WTC11 (cell line): ENCODE measurements around the gene CUL1. TPM values are rescaled to one million over a fixed set of nuclear protein-coding genes. Genes with fewer than 3 reads are reported as not detected.

Source experiments
- ATAC-seq: fragments of 200-7000 bp; cut with Tn5 transposase; 2 replicates; pipeline ENCODE4 v1.10.0; 2021; ENCODE audit warnings: mild to moderate bottlenecking, moderate library complexity
- CTCF ChIA-PET: fragments of 300-600 bp; sonication (Branson Sonifier 250); formaldehyde crosslinking; loops from one replicate; lab custom pipeline; 2021; ENCODE audit warnings: antibody characterized with exemption; lab: Charles Lee
- POLR2A ChIA-PET: fragments of 350-600 bp; sonication (Branson Sonifier 250); formaldehyde crosslinking; loops from one replicate; lab custom pipeline; 2021; ENCODE audit warnings: antibody characterized with exemption; lab: Charles Lee
- DNase-seq: peaks from one replicate; pipeline ENCODE4 v3.0.0; 2021; ENCODE audit warnings: low spot score
- H3K27ac Mint-ChIP-seq: 2 replicates; pipeline ENCODE4 v1.8.0; 2021; ENCODE audit warnings: mixed read lengths
- H3K27me3 Mint-ChIP-seq: 2 replicates; pipeline ENCODE4 v1.8.0; 2021; ENCODE audit warnings: low read depth, mild to moderate bottlenecking, moderate library complexity, mixed read lengths
- H3K36me3 Mint-ChIP-seq: 2 replicates; pipeline ENCODE4 v1.8.0; 2021; ENCODE audit warnings: mixed read lengths
- H3K4me1 Mint-ChIP-seq: 2 replicates; pipeline ENCODE4 v1.8.0; 2022; ENCODE audit warnings: mixed read lengths
- H3K4me3 Mint-ChIP-seq: 2 replicates; pipeline ENCODE4 v1.8.0; 2021; ENCODE audit warnings: mild to moderate bottlenecking, moderate library complexity, mixed read lengths
- H3K9me3 Mint-ChIP-seq: 2 replicates; pipeline ENCODE4 v1.8.0; 2021; ENCODE audit warnings: mixed read lengths
- ATF3 ChIP-seq: sonication (generic); formaldehyde crosslinking; conservative IDR thresholded peaks from 2 replicates; pipeline ENCODE4 v1.8.1; 2022; ENCODE audit warnings: mild to moderate bottlenecking, missing genetic modification reagents
- CREM ChIP-seq: sonication (generic); formaldehyde crosslinking; IDR thresholded peaks from 2 replicates; pipeline ENCODE4 v1.8.1; 2022; ENCODE audit warnings: mild to moderate bottlenecking, missing genetic modification reagents, moderate library complexity
- ETV6 ChIP-seq: sonication (generic); formaldehyde crosslinking; IDR thresholded peaks from 2 replicates; pipeline ENCODE4 v1.8.1; 2022; ENCODE audit warnings: mild to moderate bottlenecking, missing genetic modification reagents
- FOXJ3 ChIP-seq: sonication (generic); formaldehyde crosslinking; IDR thresholded peaks from 2 replicates; pipeline ENCODE4 v1.9.0; 2021; ENCODE audit warnings: missing genetic modification reagents, mild to moderate bottlenecking, borderline replicate concordance
- FOXP1 ChIP-seq: sonication (generic); formaldehyde crosslinking; IDR thresholded peaks from 2 replicates; pipeline ENCODE4 v1.8.0; 2022; ENCODE audit warnings: missing genetic modification reagents, mild to moderate bottlenecking, moderate library complexity, borderline replicate concordance
- GABPB1 ChIP-seq: sonication (generic); formaldehyde crosslinking; IDR thresholded peaks from 2 replicates; pipeline ENCODE4 v1.8.1; 2023; ENCODE audit warnings: mild to moderate bottlenecking, missing genetic modification reagents
- GRHL2 ChIP-seq: fragments of 250-450 bp; sonication (Bioruptor Pico); IDR thresholded peaks from 2 replicates; pipeline ENCODE4 v1.8.0; 2022; ENCODE audit warnings: mild to moderate bottlenecking, moderate library complexity; ENCODE audit not compliant: insufficient replicate concordance, severe bottlenecking
- GTF2I ChIP-seq: fragments of 250-450 bp; sonication (Bioruptor Pico); conservative IDR thresholded peaks from 2 replicates; pipeline ENCODE4 v1.4.0; 2021; ENCODE audit warnings: mild to moderate bottlenecking
- IRF2 ChIP-seq: sonication (generic); formaldehyde crosslinking; IDR thresholded peaks from 2 replicates; pipeline ENCODE4 v1.8.0; 2022; ENCODE audit warnings: low read depth, missing genetic modification reagents, borderline replicate concordance
- JAZF1 ChIP-seq: fragments of 250-450 bp; sonication (Bioruptor Pico); IDR thresholded peaks from 2 replicates; pipeline ENCODE4 v1.9.0; 2021; ENCODE audit warnings: moderate library complexity, mild to moderate bottlenecking, inconsistent platforms
- JUN ChIP-seq: sonication (generic); formaldehyde crosslinking; IDR thresholded peaks from 2 replicates; pipeline ENCODE4 v1.8.0; 2023; ENCODE audit warnings: mild to moderate bottlenecking, missing genetic modification reagents
- NFYB ChIP-seq: sonication (generic); formaldehyde crosslinking; conservative IDR thresholded peaks from 2 replicates; pipeline ENCODE4 v1.8.0; 2022; ENCODE audit warnings: low read depth, missing genetic modification reagents
- SOX15 ChIP-seq: fragments of 250-450 bp; sonication (Bioruptor Pico); IDR thresholded peaks from 2 replicates; pipeline ENCODE4 v1.9.0; 2021; ENCODE audit warnings: mild to moderate bottlenecking
- SP1 ChIP-seq: sonication (generic); formaldehyde crosslinking; conservative IDR thresholded peaks from 2 replicates; pipeline ENCODE4 v1.8.1; 2022; ENCODE audit warnings: missing genetic modification reagents
- ZBTB43 ChIP-seq: sonication (generic); formaldehyde crosslinking; IDR thresholded peaks from 2 replicates; pipeline ENCODE4 v1.8.1; 2023; ENCODE audit warnings: mild to moderate bottlenecking, missing genetic modification reagents
- ZNF423 ChIP-seq: fragments of 250-450 bp; sonication (Bioruptor Pico); IDR thresholded peaks from 2 replicates; pipeline ENCODE4 v2.1.2; 2022; ENCODE audit warnings: mild to moderate bottlenecking, moderate library complexity
- total RNA-seq: library from RNA; stranded (reverse); gene quantifications from 3 replicates; pipeline ENCODE4 v1.2.3, GENCODE V29; 2021
- TF ChIP-seq, protein P1 (sequence below): fragments of 250-450 bp; sonication (Bioruptor Pico); IDR thresholded peaks from 2 replicates; pipeline ENCODE4 v1.9.0; 2021; ENCODE audit warnings: mild to moderate bottlenecking
- TF ChIP-seq, protein P2 (sequence below): sonication (generic); formaldehyde crosslinking; IDR thresholded peaks from 2 replicates; pipeline ENCODE4 v1.8.1; 2023; ENCODE audit warnings: mild to moderate bottlenecking, missing genetic modification reagents, moderate library complexity
- TF ChIP-seq, protein P3 (sequence below): sonication (generic); formaldehyde crosslinking; IDR thresholded peaks from 2 replicates; pipeline ENCODE4 v1.8.0; 2022; ENCODE audit warnings: missing genetic modification reagents
- TF ChIP-seq, protein P4 (sequence below): sonication (generic); formaldehyde crosslinking; IDR thresholded peaks from 2 replicates; pipeline ENCODE4 v1.8.0; 2022; ENCODE audit warnings: mild to moderate bottlenecking, missing genetic modification reagents

The CUL1 gene
- total RNA-seq, 1 experiment from 2014 or later = 50.5 TPM

- H3K36me3 Mint-ChIP-seq = peaks cover 42% of the 10 kb centered on the region
- DNase-seq (no peak), ATAC-seq (no peak)
- ChIA-PET CTCF (interaction anchor here (1.4 kb wide), 1 partner anchor 160 kb away, joined by 4 read pairs; no protein-coding TSS in a partner anchor), POLR2A (no interaction called here)
- peaks cover 11% of the 10 kb centered on the region for H3K9me3 Mint-ChIP-seq
- no peaks in the 10 kb centered on the region for H3K27me3 Mint-ChIP-seq
- peak overlapping the region; percentile 21; the same call in 1 of the 2 replicates for H3K27ac Mint-ChIP-seq
- TF ChIP-seq ZNF423 (CRISPR knock-in tag) (no peak), JUN (CRISPR knock-in tag) (no peak), GRHL2 (no peak), GTF2I (CRISPR knock-in tag) (no peak), NFYB (no peak), FOXP1 (no peak)
- TF ChIP-seq, protein P1, sequence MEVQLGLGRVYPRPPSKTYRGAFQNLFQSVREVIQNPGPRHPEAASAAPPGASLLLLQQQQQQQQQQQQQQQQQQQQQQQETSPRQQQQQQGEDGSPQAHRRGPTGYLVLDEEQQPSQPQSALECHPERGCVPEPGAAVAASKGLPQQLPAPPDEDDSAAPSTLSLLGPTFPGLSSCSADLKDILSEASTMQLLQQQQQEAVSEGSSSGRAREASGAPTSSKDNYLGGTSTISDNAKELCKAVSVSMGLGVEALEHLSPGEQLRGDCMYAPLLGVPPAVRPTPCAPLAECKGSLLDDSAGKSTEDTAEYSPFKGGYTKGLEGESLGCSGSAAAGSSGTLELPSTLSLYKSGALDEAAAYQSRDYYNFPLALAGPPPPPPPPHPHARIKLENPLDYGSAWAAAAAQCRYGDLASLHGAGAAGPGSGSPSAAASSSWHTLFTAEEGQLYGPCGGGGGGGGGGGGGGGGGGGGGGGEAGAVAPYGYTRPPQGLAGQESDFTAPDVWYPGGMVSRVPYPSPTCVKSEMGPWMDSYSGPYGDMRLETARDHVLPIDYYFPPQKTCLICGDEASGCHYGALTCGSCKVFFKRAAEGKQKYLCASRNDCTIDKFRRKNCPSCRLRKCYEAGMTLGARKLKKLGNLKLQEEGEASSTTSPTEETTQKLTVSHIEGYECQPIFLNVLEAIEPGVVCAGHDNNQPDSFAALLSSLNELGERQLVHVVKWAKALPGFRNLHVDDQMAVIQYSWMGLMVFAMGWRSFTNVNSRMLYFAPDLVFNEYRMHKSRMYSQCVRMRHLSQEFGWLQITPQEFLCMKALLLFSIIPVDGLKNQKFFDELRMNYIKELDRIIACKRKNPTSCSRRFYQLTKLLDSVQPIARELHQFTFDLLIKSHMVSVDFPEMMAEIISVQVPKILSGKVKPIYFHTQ (CRISPR knock-in tag) = no peak
- TF ChIP-seq, protein P2, sequence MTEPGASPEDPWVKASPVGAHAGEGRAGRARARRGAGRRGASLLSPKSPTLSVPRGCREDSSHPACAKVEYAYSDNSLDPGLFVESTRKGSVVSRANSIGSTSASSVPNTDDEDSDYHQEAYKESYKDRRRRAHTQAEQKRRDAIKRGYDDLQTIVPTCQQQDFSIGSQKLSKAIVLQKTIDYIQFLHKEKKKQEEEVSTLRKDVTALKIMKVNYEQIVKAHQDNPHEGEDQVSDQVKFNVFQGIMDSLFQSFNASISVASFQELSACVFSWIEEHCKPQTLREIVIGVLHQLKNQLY (CRISPR knock-in tag) = no peak
- TF ChIP-seq, protein P3, sequence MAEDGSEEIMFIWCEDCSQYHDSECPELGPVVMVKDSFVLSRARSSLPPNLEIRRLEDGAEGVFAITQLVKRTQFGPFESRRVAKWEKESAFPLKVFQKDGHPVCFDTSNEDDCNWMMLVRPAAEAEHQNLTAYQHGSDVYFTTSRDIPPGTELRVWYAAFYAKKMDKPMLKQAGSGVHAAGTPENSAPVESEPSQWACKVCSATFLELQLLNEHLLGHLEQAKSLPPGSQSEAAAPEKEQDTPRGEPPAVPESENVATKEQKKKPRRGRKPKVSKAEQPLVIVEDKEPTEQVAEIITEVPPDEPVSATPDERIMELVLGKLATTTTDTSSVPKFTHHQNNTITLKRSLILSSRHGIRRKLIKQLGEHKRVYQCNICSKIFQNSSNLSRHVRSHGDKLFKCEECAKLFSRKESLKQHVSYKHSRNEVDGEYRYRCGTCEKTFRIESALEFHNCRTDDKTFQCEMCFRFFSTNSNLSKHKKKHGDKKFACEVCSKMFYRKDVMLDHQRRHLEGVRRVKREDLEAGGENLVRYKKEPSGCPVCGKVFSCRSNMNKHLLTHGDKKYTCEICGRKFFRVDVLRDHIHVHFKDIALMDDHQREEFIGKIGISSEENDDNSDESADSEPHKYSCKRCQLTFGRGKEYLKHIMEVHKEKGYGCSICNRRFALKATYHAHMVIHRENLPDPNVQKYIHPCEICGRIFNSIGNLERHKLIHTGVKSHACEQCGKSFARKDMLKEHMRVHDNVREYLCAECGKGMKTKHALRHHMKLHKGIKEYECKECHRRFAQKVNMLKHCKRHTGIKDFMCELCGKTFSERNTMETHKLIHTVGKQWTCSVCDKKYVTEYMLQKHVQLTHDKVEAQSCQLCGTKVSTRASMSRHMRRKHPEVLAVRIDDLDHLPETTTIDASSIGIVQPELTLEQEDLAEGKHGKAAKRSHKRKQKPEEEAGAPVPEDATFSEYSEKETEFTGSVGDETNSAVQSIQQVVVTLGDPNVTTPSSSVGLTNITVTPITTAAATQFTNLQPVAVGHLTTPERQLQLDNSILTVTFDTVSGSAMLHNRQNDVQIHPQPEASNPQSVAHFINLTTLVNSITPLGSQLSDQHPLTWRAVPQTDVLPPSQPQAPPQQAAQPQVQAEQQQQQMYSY (CRISPR knock-in tag) = no peak
- TF ChIP-seq, protein P4, sequence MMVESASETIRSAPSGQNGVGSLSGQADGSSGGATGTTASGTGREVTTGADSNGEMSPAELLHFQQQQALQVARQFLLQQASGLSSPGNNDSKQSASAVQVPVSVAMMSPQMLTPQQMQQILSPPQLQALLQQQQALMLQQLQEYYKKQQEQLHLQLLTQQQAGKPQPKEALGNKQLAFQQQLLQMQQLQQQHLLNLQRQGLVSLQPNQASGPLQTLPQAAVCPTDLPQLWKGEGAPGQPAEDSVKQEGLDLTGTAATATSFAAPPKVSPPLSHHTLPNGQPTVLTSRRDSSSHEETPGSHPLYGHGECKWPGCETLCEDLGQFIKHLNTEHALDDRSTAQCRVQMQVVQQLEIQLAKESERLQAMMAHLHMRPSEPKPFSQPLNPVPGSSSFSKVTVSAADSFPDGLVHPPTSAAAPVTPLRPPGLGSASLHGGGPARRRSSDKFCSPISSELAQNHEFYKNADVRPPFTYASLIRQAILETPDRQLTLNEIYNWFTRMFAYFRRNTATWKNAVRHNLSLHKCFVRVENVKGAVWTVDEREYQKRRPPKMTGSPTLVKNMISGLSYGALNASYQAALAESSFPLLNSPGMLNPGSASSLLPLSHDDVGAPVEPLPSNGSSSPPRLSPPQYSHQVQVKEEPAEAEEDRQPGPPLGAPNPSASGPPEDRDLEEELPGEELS = no peak
- peaks cover 33% of the 10 kb centered on the region for H3K4me1 Mint-ChIP-seq
- H3K4me3 Mint-ChIP-seq = no peak overlapping the region
Observed at GRCh38 chr7:148803094-148803493, 104.4 kb downstream of the CUL1 start.

GRCh38 chr7:148804343-148805235, 105.9 kb downstream of the CUL1 start:
- Mint-ChIP-seq H3K4me3 (no peak overlapping the region), H3K36me3 (peaks cover 40% of the 10 kb centered on the region), H3K27me3 (no peaks in the 10 kb centered on the region), H3K9me3 (no peaks in the 10 kb centered on the region), H3K27ac (peak overlapping the region; percentile 83), H3K4me1 (peaks cover 26% of the 10 kb centered on the region)
- no peak for ATAC-seq
- ChIA-PET POLR2A (no interaction called here), CTCF (interaction anchor here (1.4 to 1.5 kb wide), 2 partner anchors 52 to 158 kb away, joined by 3 to 4 read pairs; no protein-coding TSS in a partner anchor)
- no peak for DNase-seq
- TF ChIP-seq SOX15 (CRISPR knock-in tag) = no peak
- TF ChIP-seq SP1 (CRISPR knock-in tag) = no peak
- no peak for TF ChIP-seq JAZF1 (CRISPR knock-in tag)
- TF ChIP-seq, protein P1 (CRISPR knock-in tag) = no peak
- TF ChIP-seq GABPB1 (CRISPR knock-in tag) = no peak
- TF ChIP-seq ETV6 = no peak
- no peak for TF ChIP-seq ZBTB43 (CRISPR knock-in tag)
- no peak for TF ChIP-seq FOXJ3
- TF ChIP-seq CREM (CRISPR knock-in tag) = no peak
- TF ChIP-seq ATF3 (CRISPR knock-in tag) = no peak
- TF ChIP-seq IRF2 (CRISPR knock-in tag) = no peak
